Skin of body (tissue), 2 donors: Measurements from ENCODE around the gene ZNF525. TPM values are rescaled to one million over a fixed set of nuclear protein-coding genes. Genes with fewer than 3 reads are reported as not detected.
"Not testable (repeated sequence)": the region's sequence is repeated elsewhere in the genome, so short reads cannot be mapped to it uniquely, and the experiment has no call there.

Experiments
- DNase-seq: peaks from one replicate; lab custom pipeline; 2025; lab: John Stamatoyannopoulos, UW
- total RNA-seq: library from RNA; depleted of rRNA; stranded (reverse); fragments of >200 nt; gene quantifications from one replicate; pipeline ENCODE4 v1.2.3, GENCODE V29; 2014

Gene ZNF525
- 13.5 TPM for total RNA-seq

DNA sequence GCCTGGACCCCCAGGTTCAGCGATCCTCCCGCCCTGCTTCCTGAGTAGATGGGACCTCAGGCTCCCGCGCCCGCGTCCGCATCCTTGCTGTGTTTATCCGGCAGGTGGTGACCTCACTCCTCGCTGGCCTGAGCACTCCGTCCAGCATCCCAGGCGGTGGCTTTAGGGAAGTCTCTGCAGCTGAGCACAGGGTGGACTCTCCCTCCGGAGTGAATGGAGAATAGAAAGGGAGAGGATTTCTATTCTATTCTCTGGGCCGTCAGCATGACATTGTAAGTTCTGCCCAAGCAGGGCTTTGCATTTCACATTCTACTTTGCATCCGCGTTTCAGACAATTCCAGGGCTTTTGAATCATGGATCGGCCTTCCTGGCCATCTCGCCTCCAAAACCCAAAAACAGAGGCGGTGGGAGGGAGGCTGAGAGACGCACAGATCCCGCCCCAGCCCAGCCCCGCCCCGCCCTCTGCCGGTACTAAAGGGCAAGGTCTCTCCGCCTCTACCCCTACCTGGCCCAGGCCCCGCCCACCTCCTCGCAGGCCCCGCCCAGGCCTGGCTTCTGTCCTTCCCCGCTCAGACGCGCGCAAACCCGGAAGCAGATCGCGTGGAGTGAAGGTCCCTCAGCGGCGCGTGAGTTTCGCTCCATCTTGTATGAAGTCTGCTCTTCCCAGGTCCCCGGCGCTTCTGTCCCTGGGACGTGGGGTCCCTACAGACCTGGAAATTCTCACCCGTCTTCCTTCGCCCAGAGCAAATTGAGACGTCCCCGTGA is at the start of gene ZNF525:
Gene ZNF525, plus strand, starts transcription at position 572 of the 765 bp plus-strand sequence. CDS start 6,577 bp downstream, outside the sequence.
- DNase-seq = peak; percentile 49

DNA sequence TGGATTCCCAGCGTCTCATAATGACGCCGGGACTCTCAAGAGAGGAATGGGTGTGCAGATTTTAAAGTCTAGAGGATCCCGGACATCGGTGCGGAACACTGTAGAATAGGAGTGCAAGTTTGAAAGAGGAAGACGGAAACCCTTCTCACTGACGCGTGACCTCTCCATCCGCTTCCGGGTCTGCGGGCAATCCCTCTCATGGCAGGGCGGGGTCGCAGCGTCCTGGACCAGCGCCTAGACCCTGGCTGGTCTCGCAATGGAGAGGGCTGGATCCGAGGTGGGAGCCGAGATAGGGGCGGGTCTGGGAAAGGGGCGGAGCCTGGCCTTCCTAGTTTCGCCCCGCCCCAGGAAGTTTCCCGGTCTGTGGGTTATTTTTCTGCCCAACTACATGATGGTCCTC is 36.5 kb upstream of the ZNF525 start:
- no peak for DNase-seq

DNA sequence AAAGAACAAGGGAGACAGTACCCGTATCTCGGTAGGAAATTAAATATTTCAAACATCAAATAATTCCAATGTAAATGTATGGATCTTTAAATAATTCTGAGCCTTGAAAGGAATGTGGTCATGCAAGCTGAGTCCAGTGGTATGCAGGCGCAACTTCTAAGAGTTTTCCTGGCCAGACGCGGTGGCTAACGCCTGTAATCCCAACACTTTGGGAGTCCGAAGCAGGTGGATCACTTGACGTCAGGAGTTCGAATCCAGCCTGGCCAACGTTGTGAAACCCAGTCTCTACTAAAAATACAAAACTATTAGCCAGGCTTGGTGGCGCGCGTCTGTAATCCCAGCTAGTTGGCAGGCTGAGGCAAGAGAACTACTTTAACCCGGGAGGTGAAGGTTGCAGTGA is 33.0 kb upstream of the ZNF525 start:
- no peak for DNase-seq

DNA sequence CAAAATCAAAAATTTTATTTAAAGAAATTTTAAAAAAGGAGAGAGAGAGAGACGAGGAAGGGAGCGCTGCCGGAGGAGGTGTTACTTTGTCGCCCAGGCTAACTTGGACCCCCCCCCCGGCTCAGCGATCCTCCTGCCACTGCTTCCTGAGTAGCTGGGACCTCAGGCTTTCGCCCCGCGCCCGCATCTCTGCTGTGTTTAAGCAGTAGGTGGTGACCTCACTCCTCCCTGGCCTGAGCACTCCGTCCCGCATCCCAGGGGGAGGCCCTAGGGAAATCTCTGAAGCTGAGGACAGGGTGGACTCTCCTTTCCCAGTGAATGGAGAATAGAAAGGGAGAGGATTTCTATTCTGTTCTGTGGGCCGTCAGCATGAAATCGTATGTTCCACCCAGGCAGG is 32.4 kb upstream of the ZNF525 start:
- DNase-seq = no peak

DNA sequence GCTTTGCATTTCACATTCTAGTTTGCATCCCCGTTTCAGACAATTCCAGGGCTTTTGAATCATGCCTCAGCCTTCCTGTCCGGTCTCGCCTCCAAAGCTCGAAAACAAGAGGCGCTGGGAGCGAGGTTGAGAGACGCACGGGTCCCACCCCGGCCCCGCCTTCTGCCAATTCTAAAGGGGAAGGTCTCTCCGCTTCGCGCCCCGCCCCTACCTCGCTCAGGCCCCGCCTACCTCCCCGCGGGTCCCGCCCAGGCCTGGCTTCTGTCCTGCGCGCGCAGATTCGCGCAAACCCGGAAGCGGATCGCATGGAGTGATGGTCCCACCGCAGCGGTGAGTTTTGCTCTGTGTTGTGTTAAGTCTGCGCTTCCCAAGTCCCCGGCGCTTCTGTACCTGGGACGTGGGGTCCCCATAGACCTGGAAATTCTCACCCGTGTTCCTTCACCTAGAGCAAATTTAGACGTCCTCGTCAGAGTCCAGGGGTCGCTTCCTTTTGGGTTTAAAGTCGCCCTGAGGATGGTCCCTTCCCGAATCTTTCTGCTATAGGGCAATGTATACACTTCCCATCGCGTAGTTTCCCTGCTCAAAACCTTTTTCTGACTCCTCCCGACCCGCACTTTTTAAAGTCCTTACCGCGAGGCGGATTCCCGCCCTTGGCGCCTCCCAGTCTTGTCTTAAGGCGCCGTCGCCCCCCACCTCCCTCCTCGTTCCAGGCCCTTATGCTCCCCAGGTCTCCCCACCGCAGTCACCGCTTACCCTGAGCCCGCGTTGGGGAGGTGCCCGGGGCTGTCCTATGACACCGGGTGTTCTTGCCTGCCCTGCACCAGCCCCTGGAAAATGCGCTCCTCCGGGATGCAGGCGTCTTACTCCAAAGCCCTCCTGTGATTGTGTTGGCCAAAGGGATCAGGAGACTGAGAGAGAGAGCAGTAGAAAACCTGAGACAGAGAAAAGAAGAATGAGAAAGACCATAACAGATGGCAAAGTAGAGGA is 31.7 kb upstream of the ZNF525 start, which contains the start of gene ZNF845:
Gene ZNF845, plus strand, starts transcription at position 287 of the 987 bp plus-strand sequence. CDS start 7,559 bp downstream, outside the sequence.
- DNase-seq = peak; percentile 80

DNA sequence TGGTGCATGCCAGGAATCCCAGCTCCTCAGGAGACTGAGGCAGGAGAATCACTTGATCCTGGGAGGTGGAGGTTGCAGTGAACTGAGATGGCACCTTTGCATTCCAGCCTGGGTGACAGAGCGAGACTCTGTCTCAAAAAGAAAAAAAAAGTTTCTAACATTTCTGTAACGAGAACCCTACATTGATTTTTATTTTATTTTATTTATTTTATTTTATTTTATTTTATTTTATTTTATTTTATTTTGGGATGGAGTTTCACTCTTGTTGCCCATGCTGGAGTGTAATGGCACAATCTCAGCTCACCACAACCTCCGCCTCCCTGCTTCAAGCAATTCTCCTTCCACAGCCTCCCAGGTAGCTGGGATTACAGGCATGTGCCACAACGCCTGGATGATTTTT is 21.1 kb upstream of the ZNF525 start:
- DNase-seq = not testable (repeated sequence)

DNA sequence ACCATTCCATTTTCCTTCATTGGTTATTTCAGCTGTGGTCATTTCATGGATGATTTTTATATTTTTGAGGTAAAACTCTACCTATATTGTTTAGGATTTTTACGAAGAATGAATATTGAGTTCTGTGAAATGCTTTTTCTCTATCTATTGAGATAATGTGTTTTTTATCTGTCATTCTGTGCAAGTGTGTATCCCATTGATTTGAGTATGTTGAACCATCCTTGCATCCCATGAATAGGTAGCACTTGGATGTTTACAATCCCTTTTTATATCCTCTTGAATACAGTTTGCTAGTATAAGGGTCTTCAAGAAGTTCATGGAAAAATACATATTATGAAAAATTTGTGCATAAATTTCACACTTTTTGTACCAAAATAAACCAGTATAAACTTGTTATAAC is 9.8 kb upstream of the ZNF525 start:
- DNase-seq = no peak

DNA sequence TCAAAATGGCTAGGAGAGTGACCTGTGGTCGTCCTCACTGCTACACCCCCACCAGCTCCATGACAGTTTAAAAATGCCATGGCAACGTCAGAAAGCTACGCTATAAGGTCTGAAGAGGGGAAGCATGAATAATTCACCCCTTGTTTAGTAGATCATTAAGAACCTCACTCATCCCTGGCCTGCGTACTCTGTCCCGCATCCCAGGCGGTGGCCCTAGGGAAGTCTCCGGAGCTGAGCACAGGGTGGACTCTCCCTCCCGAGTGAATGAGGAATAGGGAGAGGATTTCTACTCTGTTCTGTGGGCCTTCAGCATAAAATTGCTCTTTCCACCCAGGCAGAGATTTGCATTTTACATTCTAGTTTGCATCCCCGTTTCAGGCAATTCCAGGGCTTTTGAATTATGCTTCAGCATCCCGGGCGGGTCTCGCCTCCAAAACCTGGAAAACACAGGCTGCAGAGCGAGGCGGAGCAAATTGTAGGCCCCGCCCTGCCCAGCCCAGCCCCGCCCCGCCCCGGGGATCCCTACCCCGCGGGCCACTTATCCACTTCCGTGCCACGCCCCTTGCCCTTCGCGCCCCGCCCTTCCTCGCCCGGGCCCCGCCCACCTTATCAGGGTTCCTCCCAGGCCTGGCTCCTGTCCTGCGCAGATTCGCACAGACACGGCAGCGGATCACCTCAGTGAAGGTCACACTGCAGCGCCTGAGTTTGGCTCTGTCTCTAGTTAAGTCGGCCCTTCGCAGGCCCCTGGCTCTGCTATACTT is 7.5 kb upstream of the ZNF525 start:
- no peak for DNase-seq

DNA sequence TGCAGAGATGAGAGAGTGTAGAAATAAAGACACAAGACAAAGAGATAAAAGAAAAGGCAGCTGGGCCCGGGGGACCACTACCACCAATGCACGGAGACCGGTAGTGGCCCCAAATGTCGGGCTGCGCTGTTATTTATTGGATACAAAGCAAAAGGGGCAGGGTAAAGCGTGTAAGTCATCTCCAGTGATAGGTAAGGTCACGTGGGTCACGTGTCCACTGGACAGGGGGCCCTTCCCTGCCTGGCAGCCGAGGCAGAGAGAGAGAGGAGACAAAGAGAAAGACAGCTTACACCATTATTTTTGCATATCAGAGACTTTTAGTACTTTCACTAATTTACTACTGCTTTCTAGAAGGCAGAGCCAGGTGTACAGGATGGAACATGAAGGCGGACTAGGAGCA is 5.4 kb upstream of the ZNF525 start:
- not testable (repeated sequence) for DNase-seq

DNA sequence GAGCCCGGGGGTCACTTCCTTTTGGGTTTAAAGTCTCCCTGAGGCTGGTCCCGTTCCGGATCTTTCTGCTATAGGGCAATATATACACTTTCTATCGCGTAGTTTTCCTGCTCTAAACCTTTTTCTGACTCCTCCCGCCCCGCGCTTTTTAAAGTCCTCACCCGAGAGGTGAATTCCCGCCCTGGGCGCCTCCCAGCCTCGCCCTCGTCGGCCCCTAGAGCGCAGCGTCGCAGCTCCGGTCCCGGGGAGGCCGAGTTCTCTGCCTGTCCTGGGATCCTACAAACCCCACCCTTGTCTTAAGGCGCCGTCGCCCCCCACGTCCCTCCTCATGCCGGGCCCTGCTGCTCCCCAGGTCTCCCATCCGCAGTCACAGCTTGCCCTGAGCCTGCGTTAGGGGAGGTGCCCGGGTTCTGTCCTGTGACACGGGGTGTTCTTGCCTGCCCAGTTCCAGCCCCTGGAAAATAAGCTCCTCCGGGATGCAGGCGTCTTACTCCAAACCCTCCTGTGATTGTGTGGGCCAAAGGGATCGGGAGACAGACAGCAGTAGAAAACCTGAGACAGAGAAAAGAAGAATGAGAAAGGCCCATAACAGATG is 491 bp downstream of the ZNF525 start:
- no peak for DNase-seq

DNA sequence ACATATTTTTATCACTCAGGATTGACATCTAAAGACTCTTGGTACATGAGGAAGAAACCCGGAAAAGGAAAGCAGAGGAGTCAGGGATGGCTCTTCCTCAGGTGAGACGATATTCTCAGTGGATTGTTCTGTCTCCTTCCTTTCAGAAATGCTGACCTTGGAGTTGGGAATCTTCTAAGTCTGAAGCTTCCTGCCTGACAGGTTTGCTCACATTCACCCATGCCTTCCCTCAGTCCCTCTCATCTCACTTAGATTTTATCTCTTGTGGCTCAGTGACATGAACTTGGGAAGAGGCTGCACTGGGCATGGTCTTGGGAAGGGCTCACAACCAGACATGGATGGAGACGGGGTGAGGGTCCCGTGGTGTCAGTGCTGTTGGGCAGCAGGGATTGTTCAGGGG is 6.7 kb downstream of the ZNF525 start:
- no peak for DNase-seq

DNA sequence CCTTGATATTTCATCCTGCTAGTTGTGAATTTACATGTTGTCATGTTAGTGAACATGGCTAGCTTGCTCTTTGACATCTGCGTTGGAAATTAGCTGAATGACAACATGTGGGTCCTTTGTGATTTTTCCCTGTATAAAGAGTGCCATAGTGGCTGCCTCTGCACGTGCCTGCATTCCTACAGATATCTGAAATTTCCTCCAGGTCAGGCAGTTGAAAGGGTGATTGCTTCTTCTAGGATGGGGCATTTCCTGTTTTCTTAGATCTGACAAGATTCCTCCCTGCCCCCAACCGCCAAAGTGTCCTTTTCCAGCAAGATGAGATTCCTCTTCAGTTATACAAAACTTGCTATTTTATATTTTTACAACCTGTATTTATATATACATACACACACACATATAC is 8.8 kb downstream of the ZNF525 start:
- DNase-seq = no peak

DNA sequence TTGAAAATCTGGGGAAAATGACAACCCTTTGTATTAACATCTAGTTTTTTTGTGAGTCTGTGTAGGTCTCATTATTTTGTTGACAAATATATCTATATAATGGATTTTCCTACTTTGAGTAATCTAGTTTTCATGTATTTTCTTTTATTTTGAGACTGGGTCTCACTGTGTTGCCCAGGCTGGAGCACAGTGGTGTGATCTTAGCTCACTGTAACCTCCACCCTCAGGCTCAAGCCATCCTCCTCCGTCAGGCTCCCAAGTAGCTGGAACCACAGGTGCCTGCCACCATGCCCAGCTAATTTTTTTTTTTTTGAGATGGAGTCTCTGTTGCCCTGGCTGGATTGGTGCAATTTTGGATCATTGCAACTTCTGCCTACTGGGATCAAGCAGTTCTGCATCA is 9.2 kb downstream of the ZNF525 start:
- no peak for DNase-seq

DNA sequence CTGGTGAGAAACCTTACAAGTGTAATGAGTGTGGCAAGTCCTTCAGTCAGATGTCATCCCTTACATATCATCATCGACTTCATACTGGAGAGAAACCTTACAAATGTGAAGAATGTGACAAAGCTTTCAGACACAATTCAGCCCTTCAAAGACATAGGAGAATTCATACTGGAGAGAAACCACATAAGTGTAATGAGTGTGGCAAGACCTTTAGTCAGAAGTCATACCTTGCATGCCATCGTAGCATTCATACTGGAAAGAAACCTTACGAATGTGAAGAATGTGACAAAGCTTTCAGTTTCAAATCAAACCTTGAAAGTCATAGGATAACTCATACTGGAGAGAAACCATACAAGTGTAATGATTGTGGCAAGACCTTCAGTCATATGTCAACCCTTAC is 15.9 kb downstream of the ZNF525 start:
- DNase-seq = no peak

DNA sequence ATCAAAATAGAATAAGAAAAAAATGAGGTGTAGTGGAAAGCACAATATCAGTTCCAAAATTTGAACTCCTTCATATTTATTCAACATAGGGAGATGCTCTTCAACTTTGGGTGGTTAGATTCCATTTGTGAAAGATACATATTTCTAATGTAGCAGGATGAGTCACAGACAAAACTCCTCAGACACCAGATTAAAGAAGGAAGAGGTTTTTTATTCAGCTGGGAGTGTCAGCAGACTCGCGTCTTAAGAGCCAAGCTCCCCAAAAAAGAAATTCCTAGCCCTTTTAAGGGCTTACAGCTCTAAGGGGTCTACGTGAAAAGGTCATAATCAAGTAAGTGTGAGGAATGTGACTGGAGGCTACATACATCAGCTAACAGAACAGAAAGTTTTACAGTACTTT is 22.7 kb downstream of the ZNF525 start:
- no peak for DNase-seq

DNA sequence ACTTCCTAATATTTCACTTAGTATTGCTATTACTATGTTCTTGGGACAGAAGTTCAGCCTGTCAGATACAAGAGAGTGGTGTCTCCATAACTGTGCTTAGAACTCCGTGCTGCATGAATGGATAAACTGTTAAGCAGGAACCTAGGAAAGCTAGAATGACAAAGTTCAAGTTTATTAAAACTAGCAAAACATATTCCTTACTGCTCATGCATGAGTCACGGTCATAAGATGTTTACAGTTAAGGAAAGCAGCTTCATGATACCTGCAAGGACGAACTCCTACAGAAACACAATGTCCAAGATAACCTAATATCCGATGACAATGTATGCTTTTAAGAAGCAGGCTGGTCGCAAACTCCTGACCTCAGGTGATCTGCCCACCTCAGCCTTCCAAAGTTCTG is 23.4 kb downstream of the ZNF525 start:
- no peak for DNase-seq

DNA sequence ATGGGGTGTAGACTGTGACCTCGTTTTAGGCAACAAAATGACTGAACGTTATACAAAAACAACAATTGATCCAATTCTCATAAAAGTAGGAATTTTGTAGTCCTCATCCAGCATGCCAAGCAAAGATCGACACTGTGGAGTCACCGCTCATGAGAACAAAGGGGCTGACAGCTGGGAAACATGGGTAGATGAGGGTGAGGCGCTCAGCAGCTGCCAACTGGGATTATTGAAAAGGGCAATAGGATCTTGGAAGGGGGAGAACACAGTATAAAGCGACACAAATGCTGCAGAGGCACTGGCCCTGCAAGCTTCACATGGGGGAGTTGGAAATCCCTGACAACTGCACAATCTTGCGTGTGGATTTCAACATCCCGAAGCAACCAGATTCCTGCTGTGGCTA is 24.1 kb downstream of the ZNF525 start:
- no peak for DNase-seq

DNA sequence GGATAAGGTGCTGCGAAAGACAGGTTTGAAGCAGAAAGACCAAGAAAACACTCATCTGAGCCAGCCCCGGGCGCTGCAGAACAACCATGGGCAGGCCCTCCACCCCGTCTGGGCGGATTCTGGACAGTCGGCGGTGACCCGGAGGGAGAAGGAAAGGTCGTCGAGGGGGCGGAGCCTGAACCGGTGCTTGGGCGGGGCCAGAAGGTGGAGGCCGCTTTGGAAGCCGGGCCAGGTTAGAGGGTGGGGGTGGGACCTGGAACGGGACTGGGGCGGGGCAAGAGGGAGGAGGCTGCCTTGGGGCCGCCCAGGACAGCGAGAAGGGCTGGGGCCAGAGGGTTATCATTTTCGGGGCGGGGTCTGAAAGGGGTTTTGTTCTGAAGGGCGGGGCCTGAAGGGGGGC is 24.5 kb downstream of the ZNF525 start:
- no peak for DNase-seq

DNA sequence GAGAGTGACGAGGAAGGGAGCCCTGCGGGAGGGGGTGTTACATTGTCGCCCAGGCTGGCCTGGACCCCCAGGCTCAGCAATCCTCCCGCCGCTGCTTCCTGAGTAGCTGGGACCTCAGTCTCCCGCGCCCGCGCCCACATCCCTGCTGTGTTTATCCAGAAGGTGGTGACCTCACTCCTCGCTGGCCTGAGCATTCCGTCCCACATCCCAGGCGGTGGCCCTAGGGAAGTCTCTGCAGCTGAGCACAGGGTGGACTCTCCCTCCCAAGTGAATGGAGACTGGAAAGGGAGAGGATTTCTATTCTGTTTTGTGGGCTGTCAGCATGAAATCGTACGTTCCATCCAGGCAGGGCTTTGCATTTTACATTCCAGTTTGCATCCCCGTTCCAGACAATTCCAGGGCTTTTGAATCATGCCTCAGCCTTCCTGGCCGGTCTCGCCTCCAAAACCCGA is 29.0 kb downstream of the ZNF525 start:
- DNase-seq = peak; percentile 58

DNA sequence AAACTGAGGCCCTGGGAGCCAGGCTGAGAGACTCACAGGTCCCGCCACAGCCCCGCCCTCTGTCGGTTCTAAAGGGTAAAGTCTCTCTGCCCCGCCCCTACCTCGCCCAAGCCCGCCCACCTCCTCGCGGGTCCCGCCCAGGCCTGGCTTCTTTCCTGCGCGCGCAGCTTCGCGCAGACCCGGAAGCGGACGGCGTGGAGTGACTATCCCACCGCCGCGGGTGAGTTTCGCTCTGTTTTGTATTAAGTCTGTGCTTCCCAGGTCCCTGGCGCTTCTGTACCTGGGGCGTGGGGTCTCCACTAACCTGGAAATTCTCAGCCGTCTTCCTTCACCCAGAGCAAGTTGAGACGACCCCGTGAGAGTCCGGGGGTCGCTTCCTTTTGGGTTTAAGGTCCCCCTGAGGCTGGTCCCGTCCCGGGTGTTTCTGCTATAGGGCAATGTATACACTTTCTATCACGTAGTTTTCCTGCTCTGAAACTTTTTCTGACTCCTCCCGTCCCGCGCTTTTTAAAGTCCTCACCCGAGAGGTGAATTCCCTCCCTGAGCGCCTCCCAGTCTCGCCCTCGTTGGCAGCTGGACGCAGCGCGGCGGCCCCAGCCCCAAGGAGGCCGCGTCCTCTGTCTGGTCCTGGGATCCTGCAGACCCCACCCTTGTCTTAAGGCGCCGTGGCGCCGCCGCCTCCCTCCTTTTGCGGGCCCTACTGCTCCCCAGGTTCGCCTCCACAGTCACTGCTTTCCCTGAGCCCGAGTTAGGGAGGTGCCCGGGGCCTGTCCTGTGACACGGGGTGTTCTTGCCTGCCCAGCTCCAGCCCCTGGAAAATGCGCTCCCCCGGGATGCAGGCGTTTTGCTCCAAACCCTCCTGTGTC is 29.7 kb downstream of the ZNF525 start, which contains the start of gene ZNF765:
Gene ZNF765, plus strand, starts transcription at position 176 of the 866 bp plus-strand sequence. CDS start 2,867 bp downstream, outside the sequence.
- peak; percentile 90 for DNase-seq
